ENCODE results near the gene CCDC88B.

GRCh38 chr11:64388894-64389293, 48.9 kb downstream of the CCDC88B start:
- TF ChIP-seq POLR2A (IDR thresholded peaks at IDR 0.05) (no peak), CTCF (IDR thresholded peaks at IDR 0.05) (no peak)

All from esophagus squamous epithelium (tissue), 4 donors.